Natural killer cell (primary cell): ENCODE results near the gene MROH7. TPM values are rescaled to one million over a fixed set of nuclear protein-coding genes. Genes with fewer than 3 reads are reported as not detected.

Experiments
- ATAC-seq, 3 donors: fragments of 150-1000 bp in 2 of 3; fragments of 200-7000 bp in 1 of 3; cut with Tn5 transposase; 1 replicate in 1 of 3; 2 replicates in 2 of 3; pipeline ENCODE4 v1.10.0; 2021; ENCODE audit warnings: mild to moderate bottlenecking in 2 of 3, moderate library complexity in 2 of 3
- DNase-seq, 2 donors: peaks; one replicate each; pipeline versions ENCODE4 v3.0.0 to v3.0.0-alpha.2; 2013 to 2021; ENCODE audit warnings: mixed read lengths in 1 of 2
- H3K27ac ChIP-seq: one replicate; pipeline ENCODE4 v1.5.1; 2013; ENCODE audit warnings: mild to moderate bottlenecking, low read length
- H3K27me3 ChIP-seq: one replicate; pipeline ENCODE4 v1.6.1; 2013; ENCODE audit warnings: low read length; ENCODE audit not compliant: control insufficient read depth, insufficient read depth
- H3K36me3 ChIP-seq: one replicate; pipeline ENCODE4 v1.6.1; 2013; ENCODE audit warnings: low read length; ENCODE audit not compliant: control insufficient read depth, insufficient read depth
- H3K4me1 ChIP-seq: one replicate; pipeline ENCODE4 v1.6.1; 2013; ENCODE audit warnings: low read length; ENCODE audit not compliant: control insufficient read depth, insufficient read depth
- H3K4me3 ChIP-seq: one replicate; pipeline ENCODE4 v1.5.1; 2013; ENCODE audit warnings: low read length
- H3K9me3 ChIP-seq: one replicate; pipeline ENCODE4 v1.6.1; 2013; ENCODE audit warnings: low read length; ENCODE audit not compliant: control insufficient read depth, insufficient read depth
- H3K27ac Mint-ChIP-seq, 2 donors: one replicate each; pipeline ENCODE4 v1.8.0; 2022; ENCODE audit warnings: mild to moderate bottlenecking in 2 of 2, mixed read lengths in 2 of 2, moderate library complexity in 1 of 2
- H3K27me3 Mint-ChIP-seq, 2 donors: one replicate each; pipeline ENCODE4 v1.8.0; 2022; ENCODE audit warnings: low read depth in 2 of 2, mixed read lengths in 2 of 2
- H3K36me3 Mint-ChIP-seq: one replicate; pipeline ENCODE4 v1.8.0; 2022; ENCODE audit warnings: mixed read lengths
- H3K4me1 Mint-ChIP-seq, 2 donors: one replicate each; pipeline ENCODE4 v1.8.0; 2022; ENCODE audit warnings: mixed read lengths in 2 of 2
- H3K4me3 Mint-ChIP-seq: one replicate; pipeline ENCODE4 v1.8.0; 2022; ENCODE audit warnings: mild to moderate bottlenecking, moderate library complexity, mixed read lengths
- H3K9me3 Mint-ChIP-seq, 2 donors: one replicate each; pipeline ENCODE4 v1.8.0; 2022; ENCODE audit warnings: mixed read lengths in 2 of 2
- WGBS: methylation state at CpG from one replicate; pipeline ENCODE4 v1.1.7; 2013; ENCODE audit warnings: missing lambda C conversion rate; ENCODE audit not compliant: insufficient coverage; 5-methylcytosine and 5-hydroxymethylcytosine counted together
- intact Hi-C: fragments of 100-400 bp; cut with micrococcal nuclease; formaldehyde crosslinking; loops from one replicate; pipeline ENCODE4 v1.14.2; 2022
- total RNA-seq, 4 donors: library from RNA; stranded (reverse); fragments of 120-200 nt in 1 of 4; gene quantifications; one replicate each; pipeline versions ENCODE4 v1.2.3 to v1.2.4, GENCODE V29; 2013 to 2022
- TF ChIP-seq, protein P1 (sequence below): fragments of 200-600 bp; IDR thresholded peaks from one replicate; pipeline ENCODE4 v1.8.0; 2022; ENCODE audit warnings: antibody characterized with exemption

MROH7 gene
- total RNA-seq, 3 donors from 2014 or later (not counting 1 experiment from before 2014, with no cell fraction given) = 0.16 to 0.88 (median 0.33) TPM

DNA sequence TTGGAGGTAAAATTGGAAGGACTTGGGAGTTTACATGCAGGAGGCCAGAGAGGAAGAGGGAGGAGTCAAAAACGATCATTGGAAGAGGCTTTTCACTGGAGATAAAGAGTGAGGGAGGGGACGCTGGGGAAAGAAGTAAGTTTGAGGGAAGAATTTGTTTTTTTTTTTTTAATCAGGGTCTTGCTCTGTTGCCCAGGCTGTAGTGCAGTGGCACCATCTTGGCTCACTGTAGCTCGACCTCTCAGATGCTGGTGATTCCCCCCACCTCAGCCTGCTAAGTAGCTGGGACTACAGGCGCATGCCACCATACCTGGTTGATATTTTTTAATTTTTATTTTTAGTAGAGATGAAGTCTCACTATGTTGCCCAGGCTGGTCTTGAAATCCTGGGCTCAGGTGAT lies 1.2 kb upstream of the MROH7 start:
- Mint-ChIP-seq H3K27me3 (peaks cover 6 to 12% of the 10 kb centered on the region in 2 donors), H3K27ac (no peak overlapping the region)

DNA sequence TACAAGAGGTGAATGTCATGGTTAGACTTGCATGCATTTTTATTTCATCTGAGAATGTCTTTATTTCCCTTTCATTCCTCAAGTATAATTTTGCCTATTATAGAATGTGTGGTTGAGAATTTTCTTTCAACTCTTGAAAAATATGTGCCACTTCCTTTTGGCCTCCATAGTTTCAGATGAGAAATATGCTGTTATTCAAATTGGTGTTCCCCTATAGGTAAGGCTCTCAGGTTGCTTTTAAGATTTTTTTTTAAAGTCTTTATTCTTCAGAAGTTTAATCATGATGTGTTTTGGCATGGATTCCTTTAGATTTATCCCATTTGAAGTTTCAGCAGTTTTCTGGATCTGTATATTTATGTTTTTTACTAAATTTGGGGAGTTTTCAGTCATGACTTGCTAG lies 2.1 kb downstream of the MROH7 start:
- DNase-seq (no peak), ATAC-seq (no peak)
- Histone ChIP-seq H3K9me3 (peaks cover 13% of the 10 kb centered on the region), H3K4me1 (no peaks in the 10 kb centered on the region), H3K27me3 (no peaks in the 10 kb centered on the region), H3K27ac (no peak overlapping the region), H3K4me3 (no peak overlapping the region), H3K36me3 (no peaks in the 10 kb centered on the region)
- intact Hi-C loops = no loop called here
- peaks cover 3 to 4% of the 10 kb centered on the region in 2 donors for H3K9me3 Mint-ChIP-seq
- H3K27ac Mint-ChIP-seq = no peak overlapping the region
- TF ChIP-seq, protein P1, sequence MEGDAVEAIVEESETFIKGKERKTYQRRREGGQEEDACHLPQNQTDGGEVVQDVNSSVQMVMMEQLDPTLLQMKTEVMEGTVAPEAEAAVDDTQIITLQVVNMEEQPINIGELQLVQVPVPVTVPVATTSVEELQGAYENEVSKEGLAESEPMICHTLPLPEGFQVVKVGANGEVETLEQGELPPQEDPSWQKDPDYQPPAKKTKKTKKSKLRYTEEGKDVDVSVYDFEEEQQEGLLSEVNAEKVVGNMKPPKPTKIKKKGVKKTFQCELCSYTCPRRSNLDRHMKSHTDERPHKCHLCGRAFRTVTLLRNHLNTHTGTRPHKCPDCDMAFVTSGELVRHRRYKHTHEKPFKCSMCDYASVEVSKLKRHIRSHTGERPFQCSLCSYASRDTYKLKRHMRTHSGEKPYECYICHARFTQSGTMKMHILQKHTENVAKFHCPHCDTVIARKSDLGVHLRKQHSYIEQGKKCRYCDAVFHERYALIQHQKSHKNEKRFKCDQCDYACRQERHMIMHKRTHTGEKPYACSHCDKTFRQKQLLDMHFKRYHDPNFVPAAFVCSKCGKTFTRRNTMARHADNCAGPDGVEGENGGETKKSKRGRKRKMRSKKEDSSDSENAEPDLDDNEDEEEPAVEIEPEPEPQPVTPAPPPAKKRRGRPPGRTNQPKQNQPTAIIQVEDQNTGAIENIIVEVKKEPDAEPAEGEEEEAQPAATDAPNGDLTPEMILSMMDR = no peak
- H3K4me1 Mint-ChIP-seq = no peaks in the 10 kb centered on the region
- no peaks in the 10 kb centered on the region for H3K36me3 Mint-ChIP-seq
- peaks cover 6 to 17% of the 10 kb centered on the region in 2 donors for H3K27me3 Mint-ChIP-seq
- no peak overlapping the region for H3K4me3 Mint-ChIP-seq

More for the DNA sequence above, 1.2 kb upstream of the MROH7 start:
- H3K4me1 ChIP-seq = no peaks in the 10 kb centered on the region
- H3K27ac ChIP-seq = no peak overlapping the region
- peaks cover 13% of the 10 kb centered on the region for H3K9me3 ChIP-seq
- DNase-seq (no peak), ATAC-seq (no peak)
- TF ChIP-seq, protein P1 = no peak
- 59% methylated on average over 3 of the region's 4 CpGs for whole genome bisulfite sequencing
- no peaks in the 10 kb centered on the region for H3K36me3 ChIP-seq
- H3K9me3 Mint-ChIP-seq = peaks cover 3 to 4% of the 10 kb centered on the region in 2 donors
- H3K27me3 ChIP-seq = no peaks in the 10 kb centered on the region
- no peak overlapping the region for H3K4me3 Mint-ChIP-seq
- no peaks in the 10 kb centered on the region for H3K4me1 Mint-ChIP-seq
- no peak overlapping the region for H3K4me3 ChIP-seq
- H3K36me3 Mint-ChIP-seq = no peaks in the 10 kb centered on the region
- intact Hi-C loops = no loop called here

DNA sequence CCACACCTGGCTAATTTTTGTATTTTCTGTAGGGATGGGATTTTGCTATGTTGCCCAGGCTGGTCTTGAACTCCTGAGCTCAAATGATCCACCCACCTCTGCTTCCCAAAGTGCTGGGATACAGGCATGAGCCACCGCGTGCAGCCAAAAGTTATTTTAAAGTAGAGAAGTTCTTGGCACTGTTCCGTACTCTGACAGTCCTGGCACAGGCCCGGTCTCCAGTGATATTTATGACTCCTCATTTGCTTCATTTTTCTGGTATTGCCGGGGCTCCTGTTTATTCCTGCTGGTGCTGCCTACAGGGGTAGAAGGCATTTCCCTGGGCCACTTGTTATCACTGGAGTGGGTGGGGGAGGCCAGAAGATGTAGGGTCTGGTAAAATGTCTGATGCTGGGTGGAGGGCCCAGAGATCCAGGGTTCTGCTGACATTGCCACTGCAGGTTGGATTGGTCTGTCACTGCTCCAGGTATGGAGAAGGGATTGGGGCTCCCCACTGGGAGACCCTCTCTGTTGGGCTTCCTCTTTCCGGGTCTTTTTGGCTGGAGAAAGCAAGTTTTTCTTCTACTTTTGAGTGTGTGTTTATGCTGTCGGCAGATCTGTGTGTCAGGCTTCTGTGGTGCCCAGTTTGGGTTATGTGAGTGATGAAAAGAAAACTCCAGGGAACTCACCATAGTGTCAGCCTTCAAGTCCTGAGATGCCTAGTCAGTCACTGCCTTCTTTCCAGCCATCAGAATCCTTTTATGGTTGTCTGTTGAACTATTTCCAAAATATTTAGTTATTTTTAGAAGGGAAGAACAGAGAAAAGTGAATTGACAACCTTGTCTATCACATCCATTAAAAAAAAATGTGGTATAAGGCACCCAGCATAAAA lies 4.5 kb downstream of the MROH7 start:
- intact Hi-C loops = no loop called here
- DNase-seq (no peak), ATAC-seq (no peak)
- Mint-ChIP-seq H3K4me3 (no peak overlapping the region), H3K27me3 (peaks cover 2 to 12% of the 10 kb centered on the region in 2 donors), H3K9me3 (peaks cover 3 to 4% of the 10 kb centered on the region in 2 donors), H3K4me1 (no peaks in the 10 kb centered on the region), H3K36me3 (no peaks in the 10 kb centered on the region), H3K27ac (no peak overlapping the region)
- TF ChIP-seq, protein P1 = no peak
- WGBS = 96% methylated on average over 7 of the region's 7 CpGs
- Histone ChIP-seq H3K4me1 (no peaks in the 10 kb centered on the region), H3K36me3 (no peaks in the 10 kb centered on the region), H3K4me3 (no peak overlapping the region), H3K27me3 (no peaks in the 10 kb centered on the region), H3K27ac (no peak overlapping the region), H3K9me3 (peaks cover 13% of the 10 kb centered on the region)
